HG03139 (cell line): ENCODE results near the gene TXLNA.
"Not testable (repeated sequence)": the region's sequence is repeated elsewhere in the genome, so short reads cannot be mapped to it uniquely, and the experiment has no call there.

Experiments
- ATAC-seq: cut with Tn5 transposase; IDR thresholded peaks from one replicate; pipeline ENCODE4 v1.9.1; 2021; ENCODE audit not compliant: unreplicated experiment

Gene TXLNA

GRCh38 chr1:32179443-32180185 lies at the start of gene TXLNA:
Gene TXLNA (plus strand): TSS chr1:32179675. CDS start chr1:32180346, 671 bp downstream.
- ATAC-seq, result peak; percentile 85

GRCh38 chr1:32133950-32134280 lies 45.6 kb upstream of the TXLNA start:
- ATAC-seq, result not testable (repeated sequence)

GRCh38 chr1:32137111-32137510 lies 42.4 kb upstream of the TXLNA start:
- ATAC-seq, result no peak

- no peak for ATAC-seq
These were observed 40.5 kb upstream of the TXLNA start for GRCh38 chr1:32138965-32139364.

- no peak for ATAC-seq
These were observed 36.8 kb upstream of the TXLNA start for GRCh38 chr1:32142446-32143301.

GRCh38 chr1:32143302-32143695 lies 36.2 kb upstream of the TXLNA start:
- not testable (repeated sequence) for ATAC-seq

GRCh38 chr1:32144033-32144432 lies 35.4 kb upstream of the TXLNA start:
- ATAC-seq, result no peak

GRCh38 chr1:32147799-32148198 lies 31.7 kb upstream of the TXLNA start:
- not testable (repeated sequence) for ATAC-seq

GRCh38 chr1:32150847-32151246 lies 28.6 kb upstream of the TXLNA start:
- ATAC-seq, result no peak

GRCh38 chr1:32151319-32151787 lies 28.1 kb upstream of the TXLNA start:
- ATAC-seq, result no peak

- ATAC-seq, result no peak
These were observed 20.3 kb upstream of the TXLNA start for GRCh38 chr1:32159189-32159588.

- ATAC-seq, result no peak
These were observed 16.1 kb upstream of the TXLNA start for GRCh38 chr1:32163405-32163804.

- not testable (repeated sequence) for ATAC-seq
These were observed 13.8 kb upstream of the TXLNA start for GRCh38 chr1:32165633-32166032.

GRCh38 chr1:32170991-32171390 lies 8.5 kb upstream of the TXLNA start:
- no peak for ATAC-seq

GRCh38 chr1:32172621-32173245 lies 6.7 kb upstream of the TXLNA start:
- no peak for ATAC-seq

GRCh38 chr1:32178380-32179192 lies 889 bp upstream of the TXLNA start:
- no peak for ATAC-seq

GRCh38 chr1:32179193-32179442 lies 357 bp upstream of the TXLNA start:
- no peak for ATAC-seq

GRCh38 chr1:32180186-32181060 lies 948 bp downstream of the TXLNA start:
- ATAC-seq, result no peak

GRCh38 chr1:32181065-32181464 lies 1.6 kb downstream of the TXLNA start:
- no peak for ATAC-seq

GRCh38 chr1:32181563-32181962 lies 2.1 kb downstream of the TXLNA start:
- no peak for ATAC-seq
